HG02763 (cell line): ENCODE measurements around the gene ZNF526.

ENCODE experiments used
- ATAC-seq: cut with Tn5 transposase; IDR thresholded peaks from one replicate; pipeline ENCODE4 v1.9.1; 2021; ENCODE audit warnings: mild to moderate bottlenecking, moderate library complexity; ENCODE audit not compliant: unreplicated experiment

Gene ZNF526

DNA sequence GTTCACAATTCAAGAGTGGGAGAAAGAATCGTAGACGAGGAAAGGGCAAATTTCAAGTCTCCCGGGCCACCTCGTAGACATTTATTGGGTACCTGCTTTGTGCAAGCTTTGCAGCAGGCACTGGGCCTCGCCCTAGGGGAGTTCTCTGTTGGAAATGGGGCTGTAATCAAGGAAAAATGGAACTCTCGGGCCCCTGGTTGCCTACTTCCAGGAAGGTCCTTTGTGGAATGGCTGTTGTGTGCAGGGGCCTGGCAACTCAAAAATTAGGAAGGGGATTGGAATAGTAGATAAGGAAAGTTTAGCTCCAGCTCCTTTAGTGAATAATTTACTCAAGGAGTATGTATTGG lies 612 bp downstream of the ZNF526 start:
- no peak for ATAC-seq

DNA sequence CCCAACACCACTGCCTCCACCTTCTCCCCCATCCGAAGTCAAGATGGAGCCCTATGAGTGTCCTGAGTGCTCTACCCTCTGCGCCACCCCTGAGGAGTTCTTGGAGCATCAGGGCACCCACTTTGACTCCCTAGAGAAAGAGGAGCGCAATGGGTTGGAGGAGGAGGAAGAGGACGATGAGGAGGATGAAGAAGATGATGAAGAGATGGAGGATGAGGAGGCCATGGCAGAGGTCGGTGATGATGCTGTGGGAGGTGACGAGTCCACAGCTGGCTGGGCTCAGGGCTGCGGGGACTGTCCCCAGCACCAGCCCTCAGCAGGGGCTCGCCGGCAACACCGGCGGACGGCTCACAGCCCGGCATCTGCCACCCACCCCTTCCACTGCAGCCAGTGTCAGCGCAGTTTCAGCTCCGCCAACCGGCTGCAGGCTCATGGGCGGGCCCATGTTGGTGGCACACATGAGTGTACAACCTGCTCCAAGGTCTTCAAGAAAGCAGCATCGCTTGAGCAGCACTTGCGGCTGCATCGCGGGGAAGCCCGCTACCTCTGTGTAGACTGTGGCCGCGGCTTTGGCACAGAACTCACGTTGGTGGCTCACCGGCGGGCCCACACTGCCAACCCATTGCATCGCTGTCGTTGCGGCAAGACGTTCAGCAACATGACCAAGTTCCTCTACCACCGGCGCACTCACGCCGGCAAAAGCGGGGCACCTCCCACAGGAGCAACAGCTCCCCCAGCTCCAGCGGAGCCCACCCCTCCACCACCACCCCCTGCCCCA lies 5.0 kb downstream of the ZNF526 start:
- ATAC-seq = no peak

DNA sequence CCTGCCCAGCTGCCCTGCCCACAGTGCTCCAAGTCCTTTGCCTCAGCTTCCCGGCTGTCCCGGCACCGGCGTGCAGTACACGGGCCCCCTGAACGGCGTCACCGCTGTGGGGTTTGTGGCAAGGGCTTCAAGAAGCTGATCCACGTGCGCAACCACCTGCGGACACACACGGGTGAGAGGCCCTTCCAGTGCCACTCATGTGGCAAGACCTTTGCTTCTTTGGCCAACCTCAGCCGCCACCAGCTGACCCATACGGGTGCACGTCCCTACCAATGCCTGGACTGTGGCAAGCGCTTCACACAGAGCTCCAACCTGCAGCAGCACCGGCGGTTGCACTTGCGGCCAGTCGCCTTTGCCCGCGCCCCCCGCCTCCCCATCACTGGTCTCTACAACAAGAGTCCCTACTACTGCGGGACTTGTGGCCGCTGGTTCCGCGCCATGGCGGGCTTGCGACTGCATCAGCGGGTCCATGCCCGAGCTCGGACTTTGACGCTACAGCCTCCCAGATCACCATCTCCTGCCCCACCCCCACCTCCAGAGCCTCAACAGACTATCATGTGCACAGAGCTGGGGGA lies 5.7 kb downstream of the ZNF526 start:
- no peak for ATAC-seq

DNA sequence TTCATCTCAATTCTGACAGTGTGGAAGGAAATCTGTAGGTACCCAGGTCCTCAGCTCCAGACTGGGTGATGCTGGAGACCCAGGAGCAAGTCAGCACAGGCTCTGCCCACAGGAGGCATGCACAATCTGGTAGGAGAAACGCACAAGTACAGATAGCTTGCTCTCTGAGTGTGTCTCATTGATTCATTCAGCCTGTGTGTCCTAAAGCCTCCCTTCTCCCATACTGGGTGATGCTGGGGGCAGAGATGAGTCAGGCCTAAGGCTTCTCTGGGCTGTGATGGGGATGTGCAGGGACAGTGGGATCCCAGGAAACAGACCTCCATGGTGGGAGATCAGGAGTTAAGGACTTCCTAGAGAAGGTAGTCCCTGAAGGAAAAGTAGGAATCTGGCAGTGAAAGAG lies 6.8 kb downstream of the ZNF526 start:
- no peak for ATAC-seq

DNA sequence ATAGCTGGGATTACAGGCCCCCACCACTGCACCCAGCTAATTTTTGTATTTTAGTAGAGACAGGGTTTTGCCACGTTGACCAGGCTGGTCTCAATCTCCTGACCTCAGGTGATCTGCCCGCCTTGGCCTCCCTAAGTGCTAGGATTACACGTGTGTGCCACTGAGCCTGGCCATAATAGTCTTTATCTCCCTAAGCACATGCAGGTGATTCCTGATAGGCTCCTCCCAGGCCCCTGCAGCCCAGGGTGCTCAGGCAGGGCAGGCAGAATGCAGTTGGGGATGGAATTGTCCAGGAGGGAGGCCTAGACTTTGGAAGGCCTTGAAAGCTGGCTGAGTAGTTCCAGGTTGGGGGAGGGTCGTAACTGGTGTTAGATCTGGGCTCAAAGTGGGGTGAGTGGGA lies 8.5 kb downstream of the ZNF526 start:
- ATAC-seq = no peak

DNA sequence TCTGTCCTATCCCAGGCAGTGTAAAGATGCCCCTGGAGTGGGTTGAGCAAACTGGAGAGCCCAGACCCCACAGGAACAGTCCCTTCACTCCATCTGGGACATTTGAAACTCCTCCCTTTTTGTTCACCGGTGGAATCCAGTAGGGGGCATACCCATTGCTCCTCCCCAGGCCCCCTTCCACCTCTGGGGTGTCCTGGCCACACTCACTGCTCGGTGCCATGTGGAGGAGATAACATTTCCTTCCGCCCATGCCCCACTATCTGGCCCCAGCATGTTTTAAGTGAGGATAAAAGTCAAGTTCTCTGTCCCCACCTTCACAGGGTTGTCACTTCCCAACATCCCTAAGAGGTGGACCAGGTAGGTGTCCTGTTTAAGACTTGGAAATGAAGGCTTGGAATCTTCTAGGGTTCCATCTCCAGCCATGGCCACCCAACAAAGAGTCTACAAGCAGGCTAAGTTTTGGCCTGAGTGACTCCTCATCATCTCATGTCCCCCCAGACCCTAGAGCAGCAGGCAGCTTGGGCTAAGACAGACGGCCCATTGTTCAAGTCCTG lies 9.3 kb downstream of the ZNF526 start:
- no peak for ATAC-seq

DNA sequence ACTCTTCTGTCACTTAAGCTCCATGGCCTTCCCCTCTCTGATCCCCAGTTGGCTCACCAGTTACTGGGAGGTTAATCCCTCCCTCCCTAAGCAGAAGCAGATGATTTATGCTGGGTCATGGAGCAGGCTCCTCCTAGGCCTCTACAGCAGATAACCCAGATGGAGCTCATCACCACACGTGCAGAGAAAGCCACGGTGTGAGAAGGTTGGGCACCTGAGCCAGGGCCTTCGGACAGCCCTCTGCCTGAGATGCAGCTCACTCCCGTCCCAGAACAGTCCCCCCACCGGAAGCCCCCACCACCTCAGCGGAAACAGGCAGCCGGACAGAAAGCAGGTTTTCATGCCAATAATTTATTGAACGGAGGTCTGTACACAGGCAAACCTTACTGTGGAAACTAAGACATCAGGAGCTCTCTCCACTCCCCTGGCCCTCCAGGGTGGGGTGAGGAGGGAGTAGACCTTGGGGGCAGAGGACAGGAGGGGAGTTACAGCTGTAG lies 9.8 kb downstream of the ZNF526 start:
- ATAC-seq = no peak

DNA sequence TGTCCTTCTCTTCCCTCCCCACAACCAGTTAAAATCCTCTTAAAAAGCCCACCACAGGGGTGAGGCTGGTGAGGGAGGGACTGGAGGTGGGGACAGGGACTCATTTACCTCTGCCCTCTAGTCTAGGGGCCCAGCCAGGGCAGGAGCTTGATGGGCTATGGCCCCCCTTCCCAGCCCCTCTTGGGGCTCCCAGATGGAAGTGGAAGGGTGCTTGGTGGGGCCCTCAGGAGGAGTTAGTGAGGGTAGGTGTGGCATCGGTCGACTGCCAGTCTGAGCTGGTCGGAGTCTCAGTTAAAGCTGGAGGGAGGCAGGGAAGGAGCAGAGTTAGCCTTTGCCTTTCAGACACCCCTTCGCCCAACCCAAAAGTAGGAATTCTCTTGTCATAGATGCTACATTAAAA lies 10.5 kb downstream of the ZNF526 start:
- ATAC-seq = no peak

DNA sequence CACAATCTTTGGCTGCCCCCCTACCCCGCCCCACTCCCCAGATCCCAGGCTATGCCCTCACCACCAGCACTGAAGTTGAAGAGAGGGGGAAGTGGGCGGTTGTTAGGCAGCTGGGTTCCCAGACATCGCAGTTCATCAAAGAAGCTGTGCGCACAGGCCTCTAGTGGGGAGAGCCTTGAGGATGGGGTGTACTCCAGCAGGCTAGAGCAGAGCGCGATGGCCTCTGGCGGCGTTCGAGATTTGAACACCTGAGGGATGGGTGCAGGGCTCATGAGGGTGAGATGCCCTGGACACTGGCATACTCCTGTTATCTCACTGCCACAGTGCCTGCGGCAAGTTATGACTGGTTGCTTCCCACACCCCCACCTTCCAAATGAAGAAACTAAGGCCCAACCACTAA lies 12.3 kb downstream of the ZNF526 start:
- ATAC-seq = no peak

DNA sequence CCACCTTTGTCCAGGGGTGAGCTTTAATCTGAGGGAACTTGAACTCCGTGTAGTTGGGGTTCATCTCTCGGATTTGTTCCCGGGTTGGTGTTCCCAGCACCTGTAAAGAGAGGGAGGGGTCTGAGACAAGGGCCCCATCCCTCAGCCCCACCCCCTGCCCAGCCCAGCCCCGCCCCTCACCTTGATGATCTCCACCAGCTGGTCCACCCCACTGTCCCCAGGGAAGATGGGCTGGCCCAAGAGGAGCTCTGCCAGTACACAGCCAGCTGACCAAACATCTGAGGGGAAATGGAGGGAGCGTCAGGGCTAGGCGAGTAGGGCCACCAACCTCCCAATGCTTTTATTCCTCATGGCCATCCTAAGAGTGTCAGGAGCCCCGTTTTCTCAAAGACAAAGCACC lies 13.0 kb downstream of the ZNF526 start:
- no peak for ATAC-seq

DNA sequence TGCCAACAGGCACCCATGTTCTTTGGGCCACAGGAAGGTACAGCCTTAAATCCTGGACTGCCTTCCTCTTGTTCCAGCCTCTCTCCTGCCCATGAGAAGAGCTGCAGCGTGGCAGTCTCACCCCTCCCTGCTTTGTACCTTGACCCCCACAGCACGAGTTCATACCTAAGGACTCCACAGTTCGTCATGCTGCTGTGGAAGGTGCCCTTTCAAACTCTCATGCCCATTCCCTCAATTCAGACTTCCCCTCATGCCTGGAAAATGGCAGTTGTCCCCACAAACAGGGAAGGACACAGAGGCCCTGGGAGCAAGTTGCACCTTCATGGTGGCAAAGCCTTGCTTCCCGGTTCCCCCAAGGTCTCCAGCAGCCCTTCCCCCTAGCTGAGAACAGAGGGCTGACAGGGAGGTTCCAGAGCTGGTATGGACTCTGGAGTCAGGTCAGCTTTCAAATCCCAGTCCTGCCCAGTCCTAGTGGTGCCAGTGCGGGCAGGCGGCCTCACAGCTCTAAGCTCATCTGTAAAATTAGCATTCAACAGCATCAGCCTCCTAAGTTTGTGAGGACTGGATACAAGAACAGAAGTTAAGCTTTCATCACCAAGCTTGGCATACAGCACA lies 13.7 kb downstream of the ZNF526 start:
- ATAC-seq = no peak

DNA sequence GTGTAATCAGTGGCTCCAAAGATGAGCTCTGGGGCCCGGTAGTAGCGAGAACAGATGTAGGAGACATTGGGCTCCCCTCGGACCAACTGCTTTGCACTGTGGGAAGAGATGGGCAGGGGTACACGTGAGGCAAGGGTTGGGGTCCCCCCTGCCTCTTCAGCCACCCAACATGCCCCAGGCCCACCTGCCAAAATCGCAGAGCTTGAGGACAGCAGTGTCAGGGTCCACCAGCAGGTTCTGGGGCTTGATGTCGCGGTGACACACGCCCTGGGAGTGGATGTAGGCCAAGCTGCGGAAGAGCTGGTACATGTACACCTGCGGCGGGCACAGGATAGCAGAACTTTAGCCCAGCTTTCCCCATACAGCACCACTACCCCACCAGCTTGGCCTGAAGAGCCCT lies 14.3 kb downstream of the ZNF526 start:
- no peak for ATAC-seq

DNA sequence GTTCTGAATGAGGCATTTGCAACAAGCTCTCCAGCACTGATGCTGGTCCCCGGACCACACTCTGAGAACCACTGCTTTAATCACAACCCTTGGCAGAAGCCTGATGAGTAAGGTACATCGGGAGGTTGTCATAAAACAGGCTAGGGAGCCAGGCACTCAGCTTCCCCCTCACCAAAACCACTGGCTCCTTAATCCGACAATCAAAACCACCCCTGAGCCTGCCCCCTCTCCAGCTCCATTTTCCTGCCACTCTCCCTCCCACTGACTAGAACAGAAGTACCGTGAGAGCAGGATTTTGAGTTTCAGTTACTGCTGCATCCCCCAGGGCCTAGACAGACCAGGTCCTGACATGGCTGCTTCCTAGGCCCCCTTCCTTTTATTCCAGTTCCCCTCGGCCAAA lies 15.1 kb downstream of the ZNF526 start:
- ATAC-seq = no peak

DNA sequence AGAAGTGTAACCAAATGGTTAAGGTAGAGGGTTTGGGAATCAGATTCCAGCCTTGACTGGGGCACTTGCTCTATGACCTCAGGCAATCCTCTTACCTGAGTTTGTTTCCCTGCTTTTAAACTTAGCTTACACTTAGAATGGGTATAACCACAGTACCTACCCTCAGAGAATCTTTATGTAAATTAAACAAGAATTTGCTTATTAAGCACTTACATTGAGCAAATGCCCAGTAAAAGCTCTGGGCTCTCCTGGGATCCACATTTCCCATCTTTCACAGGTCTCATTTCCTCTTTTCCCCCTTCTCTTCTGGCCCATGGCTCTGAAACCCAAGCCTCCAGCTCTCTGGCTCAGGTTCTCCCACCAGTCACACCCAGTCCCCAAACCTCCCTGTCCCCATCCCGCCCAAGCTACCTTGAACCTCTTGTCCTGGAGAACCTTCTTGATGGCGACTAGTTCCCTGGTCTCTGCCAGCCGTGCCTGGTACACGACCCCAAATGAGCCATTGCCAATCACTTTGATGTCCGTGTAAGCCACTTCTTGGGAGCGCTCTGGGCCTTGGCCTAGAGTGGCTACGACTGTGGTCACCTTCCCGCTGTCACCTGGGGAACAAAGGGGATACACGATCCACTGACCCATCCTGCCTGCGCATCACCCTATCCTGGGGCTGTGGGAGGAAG lies 19.6 kb downstream of the ZNF526 start:
- ATAC-seq = no peak

DNA sequence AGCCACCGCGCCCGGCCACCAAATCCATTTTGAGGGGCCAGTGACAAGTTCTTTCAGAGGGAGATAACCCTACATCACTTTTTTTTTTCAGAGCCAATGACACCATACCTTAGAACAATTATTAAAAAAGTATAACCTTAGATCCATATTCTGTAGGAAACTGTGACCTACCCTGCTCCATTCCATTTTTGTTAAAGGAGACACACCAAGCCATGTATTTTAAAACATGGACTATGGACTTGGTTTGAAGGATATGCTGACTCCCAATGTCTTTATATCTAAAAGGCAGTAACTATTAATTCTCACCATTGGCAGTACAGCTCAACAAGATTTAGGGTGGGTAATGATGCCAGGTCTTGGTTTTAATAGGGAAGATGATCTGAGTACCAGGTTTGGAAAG lies 21.2 kb downstream of the ZNF526 start:
- ATAC-seq = no peak

DNA sequence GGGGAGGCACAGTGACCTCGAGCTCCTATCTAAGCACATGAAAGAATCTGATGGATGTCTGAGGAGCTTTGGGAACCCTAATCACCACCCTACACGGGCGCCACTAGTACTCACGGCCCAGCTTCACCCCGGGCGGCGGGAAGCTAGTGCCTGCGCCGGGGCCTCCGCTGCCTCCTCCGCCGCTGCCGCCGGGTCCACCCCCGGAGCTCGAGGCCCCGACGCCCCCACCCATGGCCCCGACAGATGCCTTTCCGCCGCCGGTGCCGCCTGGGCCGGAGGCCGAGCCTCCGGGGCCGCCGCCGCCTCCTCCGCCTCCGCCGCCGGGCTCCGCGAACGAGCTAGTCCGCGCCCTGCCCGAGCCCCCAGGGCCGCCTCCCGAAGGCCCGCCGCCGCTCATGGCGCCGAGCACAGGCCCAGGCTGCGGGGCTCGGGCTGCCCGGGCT lies 22.0 kb downstream of the ZNF526 start:
- ATAC-seq = peak; percentile 4

DNA sequence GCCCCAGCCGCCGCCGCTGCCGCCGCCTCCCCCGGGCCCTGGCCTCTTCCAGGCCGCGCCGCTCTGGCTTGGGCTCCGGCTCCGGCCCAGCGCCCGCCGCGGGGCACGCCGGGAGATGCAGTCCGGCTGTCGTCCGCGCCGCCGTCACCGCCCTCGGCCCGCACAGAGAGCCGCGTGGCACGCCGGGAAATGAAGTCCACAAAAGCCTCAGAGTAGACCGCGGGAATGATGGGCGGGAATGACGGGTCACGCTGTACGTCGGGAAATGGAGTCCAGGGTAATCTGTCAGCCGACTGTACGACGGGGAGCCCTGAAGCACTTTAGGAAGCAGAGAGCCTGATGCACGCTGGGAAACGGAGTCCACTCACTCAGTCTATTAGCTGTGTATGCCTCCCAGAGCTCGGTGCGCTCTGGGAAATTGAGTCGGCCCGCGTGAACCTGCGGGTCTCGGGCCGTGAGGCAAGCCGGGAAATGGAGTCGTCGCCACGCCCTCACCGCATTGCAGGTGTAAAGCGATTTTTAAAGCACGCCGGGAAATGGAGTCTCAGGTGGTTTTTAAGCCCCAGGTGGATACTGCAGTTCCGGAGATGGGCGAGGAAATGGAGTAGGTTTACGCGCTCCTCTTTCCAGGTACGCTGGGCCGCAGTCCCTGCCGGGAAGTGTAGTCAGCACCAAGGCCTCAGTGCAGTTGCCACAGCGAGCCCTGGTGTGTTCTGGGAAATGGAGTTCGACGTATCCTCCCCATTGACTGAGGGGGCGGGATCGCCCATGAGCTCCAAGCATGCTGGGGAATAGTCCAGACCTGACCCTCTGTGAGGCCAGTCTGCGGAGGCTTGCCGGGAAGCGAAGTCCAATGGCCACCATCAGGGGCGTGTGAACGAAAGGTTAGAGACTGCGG lies 22.6 kb downstream of the ZNF526 start, which contains the start of gene GSK3A:
GSK3A (minus strand) TSS at position 91 of the 898 bp plus-strand sequence. CDS start 137 bp downstream, outside the sequence.
- peak; percentile 56 for ATAC-seq

DNA sequence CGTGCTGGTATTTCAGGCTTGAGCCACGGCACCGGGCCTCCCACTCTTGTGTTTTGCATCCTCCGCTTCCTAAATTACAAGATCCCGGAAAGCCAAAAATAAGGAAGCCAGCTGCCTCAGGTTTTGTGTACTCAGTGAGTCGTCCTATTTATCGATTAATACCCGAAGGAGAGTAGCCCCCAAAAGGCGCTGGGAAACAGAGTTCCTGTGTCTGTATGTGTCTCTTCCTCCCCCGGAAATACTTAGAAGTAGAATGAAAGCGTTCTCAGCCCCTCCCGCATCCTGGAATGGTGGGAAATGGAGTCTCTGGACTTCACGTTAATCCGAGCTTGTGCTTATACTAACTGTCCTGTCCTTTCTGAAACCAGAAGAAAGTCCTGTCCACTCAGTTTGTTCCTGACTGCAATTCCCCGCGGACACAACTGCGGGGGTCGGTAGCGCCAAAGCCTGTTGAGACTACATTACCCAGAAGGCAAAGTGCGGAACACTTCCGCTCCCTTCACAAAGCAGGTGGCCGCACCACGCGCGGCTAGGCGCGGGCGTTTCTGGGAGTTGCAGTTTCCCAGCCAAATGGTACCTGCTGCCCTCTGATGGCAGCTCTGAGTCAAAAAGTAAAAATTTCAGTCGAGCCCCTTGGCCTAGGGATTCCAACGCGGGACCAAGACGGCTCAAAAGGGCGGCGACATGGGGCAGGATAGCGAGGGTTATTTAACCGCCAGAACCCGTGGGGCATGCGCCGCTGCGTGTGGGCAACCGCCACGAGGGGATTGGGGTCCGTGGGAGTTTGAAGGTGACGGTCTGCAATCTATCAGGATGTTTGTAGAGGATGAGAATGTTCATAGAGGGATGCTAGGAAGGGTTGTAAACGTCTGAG lies 24.5 kb downstream of the ZNF526 start:
- ATAC-seq = peak; percentile 34

DNA sequence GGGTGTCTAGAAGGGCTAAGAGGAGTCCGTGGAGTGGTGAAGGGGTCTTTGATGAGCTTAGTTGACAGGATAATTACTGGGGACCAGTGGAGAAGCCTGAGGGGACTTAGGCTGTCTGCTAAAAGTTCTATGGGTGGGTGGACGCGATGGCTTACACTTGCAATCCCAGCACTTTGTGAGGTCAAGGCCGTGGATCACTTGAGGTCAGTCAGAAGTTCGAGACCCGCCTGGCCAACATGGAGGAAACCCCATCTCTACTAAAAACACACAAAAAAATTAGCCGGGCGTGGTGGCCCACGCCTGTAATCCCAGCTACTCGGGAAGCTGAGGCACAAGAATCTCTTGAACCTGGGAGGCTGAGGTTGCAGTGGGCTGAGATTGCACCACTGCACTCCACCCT lies 25.1 kb downstream of the ZNF526 start:
- ATAC-seq = no peak
